GM23338 (cell line): ENCODE measurements around the gene CPNE6. TPM values are rescaled to one million over a fixed set of nuclear protein-coding genes. Genes with fewer than 3 reads are reported as not detected.

Experiments
- ATAC-seq: fragments of 200-7000 bp; cut with Tn5 transposase; 3 replicates; pipeline ENCODE4 v1.9.1; 2020
- DNase-seq: peaks from one replicate; pipeline ENCODE4 v3.0.0-alpha.2; 2015; ENCODE audit warnings: low spot score
- H2AFZ ChIP-seq: fragments of 200-600 bp; sonication (generic); 2 replicates; pipeline ENCODE4 v1.8.0; 2016; ENCODE audit warnings: antibody characterized with exemption, mild to moderate bottlenecking, moderate library complexity
- H3F3A ChIP-seq: fragments of 200-600 bp; sonication (generic); replicated peaks from 2 replicates; pipeline ENCODE4 v1.8.0; 2017; ENCODE audit warnings: antibody characterized with exemption, mixed run types, low read depth
- H3K27ac ChIP-seq: fragments of 200-600 bp; sonication (generic); 2 replicates; pipeline ENCODE4 v1.6.1; 2016; ENCODE audit warnings: low read depth
- H3K27me3 ChIP-seq: fragments of 200-600 bp; sonication (generic); 2 replicates; pipeline ENCODE4 v1.8.0; 2016; ENCODE audit warnings: mild to moderate bottlenecking, mixed run types, moderate library complexity; ENCODE audit not compliant: insufficient read depth
- H3K36me3 ChIP-seq: fragments of 200-600 bp; sonication (generic); 2 replicates; pipeline ENCODE4 v1.8.0; 2016; ENCODE audit warnings: mild to moderate bottlenecking; ENCODE audit not compliant: insufficient read depth
- H3K4me1 ChIP-seq: fragments of 200-600 bp; sonication (generic); 2 replicates; pipeline ENCODE4 v1.8.0; 2016; ENCODE audit warnings: mild to moderate bottlenecking, moderate library complexity; ENCODE audit not compliant: insufficient read depth
- H3K4me2 ChIP-seq: fragments of 200-600 bp; sonication (generic); 2 replicates; pipeline ENCODE4 v1.7.1; 2017; ENCODE audit warnings: mixed run types
- H3K4me3 ChIP-seq: fragments of 200-600 bp; sonication (generic); 2 replicates; pipeline ENCODE4 v1.6.1; 2016; ENCODE audit warnings: mixed run types
- H3K79me2 ChIP-seq: fragments of 200-600 bp; sonication (generic); replicated peaks from 2 replicates; pipeline ENCODE4 v1.8.0; 2017; ENCODE audit warnings: mild to moderate bottlenecking; ENCODE audit not compliant: insufficient read depth
- H3K9me2 ChIP-seq: fragments of 200-600 bp; sonication (generic); 2 replicates; pipeline ENCODE4 v1.8.0; 2017; ENCODE audit not compliant: insufficient read depth
- H4K20me1 ChIP-seq: fragments of 200-600 bp; sonication (generic); replicated peaks from 2 replicates; pipeline ENCODE4 v1.8.0; 2017; ENCODE audit warnings: mild to moderate bottlenecking; ENCODE audit not compliant: insufficient read depth
- H3K27ac Mint-ChIP-seq: 2 replicates; pipeline ENCODE4 v1.8.0; 2020; ENCODE audit warnings: inconsistent platforms, mild to moderate bottlenecking, moderate library complexity, mixed read lengths
- H3K27me3 Mint-ChIP-seq: 3 replicates; pipeline ENCODE4 v1.8.0; 2022; ENCODE audit warnings: low read depth, mild to moderate bottlenecking, moderate library complexity, mixed read lengths, inconsistent platforms; ENCODE audit not compliant: insufficient read depth, poor library complexity
- H3K36me3 Mint-ChIP-seq: 3 replicates; pipeline ENCODE4 v1.8.0; 2021; ENCODE audit warnings: low read depth, mild to moderate bottlenecking, inconsistent platforms, moderate library complexity, mixed read lengths
- H3K4me1 Mint-ChIP-seq: 3 replicates; pipeline ENCODE4 v1.8.0; 2020; ENCODE audit warnings: mild to moderate bottlenecking, inconsistent platforms, mixed read lengths
- H3K4me3 Mint-ChIP-seq: 3 replicates; pipeline ENCODE4 v1.8.0; 2021; ENCODE audit warnings: moderate library complexity, mild to moderate bottlenecking, inconsistent platforms, mixed read lengths
- H3K9me3 Mint-ChIP-seq: 3 replicates; pipeline ENCODE4 v1.8.0; 2020; ENCODE audit warnings: moderate library complexity, mild to moderate bottlenecking, inconsistent platforms, mixed read lengths
- CREB1 ChIP-seq: fragments of 250-450 bp; sonication (Bioruptor Pico); IDR thresholded peaks from 2 replicates; pipeline ENCODE4 v1.5.0; 2020; ENCODE audit warnings: low read depth, mild to moderate bottlenecking, moderate library complexity
- ETS1 ChIP-seq: IDR thresholded peaks from 2 replicates; pipeline ENCODE4 v1.6.1; 2016; ENCODE audit warnings: antibody characterized with exemption
- EZH2 ChIP-seq: fragments of 200-600 bp; sonication (generic); IDR thresholded peaks from one replicate; pipeline ENCODE4 v1.8.0; 2017; ENCODE audit warnings: antibody characterized with exemption, mild to moderate bottlenecking, low read depth; ENCODE audit not compliant: unreplicated experiment
- EZH2phosphoT487 ChIP-seq: fragments of 200-600 bp; sonication (generic); IDR thresholded peaks from one replicate; pipeline ENCODE4 v1.8.1; 2018; ENCODE audit warnings: antibody characterized with exemption; ENCODE audit not compliant: unreplicated experiment
- POLR2AphosphoS5 ChIP-seq: IDR thresholded peaks from 2 replicates; pipeline ENCODE4 v1.6.1; 2016; ENCODE audit warnings: antibody characterized with exemption, low read depth
- ZNF331 ChIP-seq: fragments of 250-450 bp; sonication (Bioruptor Pico); IDR thresholded peaks from 2 replicates; pipeline ENCODE4 v1.5.0; 2020; ENCODE audit warnings: low read depth, mild to moderate bottlenecking, moderate library complexity
- polyA plus RNA-seq: library from polyadenylated mRNA; unstranded; fragments of >200 nt; fragmentation: Nextera tagmentation; extraction: Ambion mirVana; gene quantifications from 2 replicates; pipeline ENCODE4 v1.2.1, GENCODE V29; 2016
- total RNA-seq: library from RNA; depleted of rRNA; stranded (reverse); fragments of >200 nt; shearing (Covaris generic); gene quantifications from 2 replicates; pipeline ENCODE4 v1.2.3, GENCODE V29; 2014
- TF ChIP-seq, protein P1 (sequence below): fragments of 250-450 bp; sonication (Bioruptor Pico); IDR thresholded peaks from 2 replicates; pipeline ENCODE4 v1.5.0; 2020; ENCODE audit warnings: mild to moderate bottlenecking, moderate library complexity

CPNE6 gene
- total and polyA plus RNA-seq, 2 experiments from 2014 or later = 0.16 TPM; not detected in 1

DNA sequence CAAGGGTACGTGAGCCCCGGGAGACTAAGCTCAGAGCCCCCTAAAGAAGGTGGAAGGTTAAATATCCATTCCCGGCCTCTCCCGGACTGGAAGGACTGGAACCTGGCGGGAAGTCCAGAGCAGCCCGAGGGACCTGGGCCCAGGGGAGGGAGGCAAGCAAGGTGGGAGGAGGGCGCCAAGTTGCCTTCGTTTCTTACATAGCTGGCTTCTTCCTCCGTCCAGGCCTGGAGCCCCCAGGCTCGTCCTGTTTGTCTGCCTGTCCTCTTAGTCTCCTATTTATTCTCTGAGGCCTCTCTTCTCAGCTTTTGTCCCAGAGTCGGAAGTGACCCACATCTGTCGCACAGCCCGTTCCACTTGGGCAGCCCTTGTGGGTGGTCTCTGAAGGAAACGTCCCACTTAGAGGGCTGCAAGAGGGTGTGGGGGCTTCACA, 23.5 kb downstream of the CPNE6 start:
- peak overlapping the region; percentile 100 for H3K4me3 Mint-ChIP-seq

GRCh38 chr14:24095271-24096068, 24.1 kb downstream of the CPNE6 start:
- Histone ChIP-seq H3K4me1 (peaks cover 18% of the 10 kb centered on the region), H2AFZ (no peak overlapping the region), H4K20me1 (peaks cover 5% of the 10 kb centered on the region; the same call in 1 of the 2 replicates), H3K4me3 (peak overlapping the region; percentile 100), H3K79me2 (peaks cover 22% of the 10 kb centered on the region), H3K27me3 (no peaks in the 10 kb centered on the region), H3K36me3 (peaks cover 4% of the 10 kb centered on the region), H3F3A (peaks cover 15% of the 10 kb centered on the region), H3K9me2 (peaks cover 8% of the 10 kb centered on the region), H3K4me2 (peak overlapping the region; percentile 100), H3K27ac (peak overlapping the region; percentile 97)
- H3K27ac Mint-ChIP-seq = peak overlapping the region; percentile 96
- peaks cover 29% of the 10 kb centered on the region for H3K4me1 Mint-ChIP-seq
- DNase-seq (peak; percentile 80), ATAC-seq (peak; percentile 46)
- peak; percentile 90 for TF ChIP-seq POLR2AphosphoS5
- TF ChIP-seq, protein P1, sequence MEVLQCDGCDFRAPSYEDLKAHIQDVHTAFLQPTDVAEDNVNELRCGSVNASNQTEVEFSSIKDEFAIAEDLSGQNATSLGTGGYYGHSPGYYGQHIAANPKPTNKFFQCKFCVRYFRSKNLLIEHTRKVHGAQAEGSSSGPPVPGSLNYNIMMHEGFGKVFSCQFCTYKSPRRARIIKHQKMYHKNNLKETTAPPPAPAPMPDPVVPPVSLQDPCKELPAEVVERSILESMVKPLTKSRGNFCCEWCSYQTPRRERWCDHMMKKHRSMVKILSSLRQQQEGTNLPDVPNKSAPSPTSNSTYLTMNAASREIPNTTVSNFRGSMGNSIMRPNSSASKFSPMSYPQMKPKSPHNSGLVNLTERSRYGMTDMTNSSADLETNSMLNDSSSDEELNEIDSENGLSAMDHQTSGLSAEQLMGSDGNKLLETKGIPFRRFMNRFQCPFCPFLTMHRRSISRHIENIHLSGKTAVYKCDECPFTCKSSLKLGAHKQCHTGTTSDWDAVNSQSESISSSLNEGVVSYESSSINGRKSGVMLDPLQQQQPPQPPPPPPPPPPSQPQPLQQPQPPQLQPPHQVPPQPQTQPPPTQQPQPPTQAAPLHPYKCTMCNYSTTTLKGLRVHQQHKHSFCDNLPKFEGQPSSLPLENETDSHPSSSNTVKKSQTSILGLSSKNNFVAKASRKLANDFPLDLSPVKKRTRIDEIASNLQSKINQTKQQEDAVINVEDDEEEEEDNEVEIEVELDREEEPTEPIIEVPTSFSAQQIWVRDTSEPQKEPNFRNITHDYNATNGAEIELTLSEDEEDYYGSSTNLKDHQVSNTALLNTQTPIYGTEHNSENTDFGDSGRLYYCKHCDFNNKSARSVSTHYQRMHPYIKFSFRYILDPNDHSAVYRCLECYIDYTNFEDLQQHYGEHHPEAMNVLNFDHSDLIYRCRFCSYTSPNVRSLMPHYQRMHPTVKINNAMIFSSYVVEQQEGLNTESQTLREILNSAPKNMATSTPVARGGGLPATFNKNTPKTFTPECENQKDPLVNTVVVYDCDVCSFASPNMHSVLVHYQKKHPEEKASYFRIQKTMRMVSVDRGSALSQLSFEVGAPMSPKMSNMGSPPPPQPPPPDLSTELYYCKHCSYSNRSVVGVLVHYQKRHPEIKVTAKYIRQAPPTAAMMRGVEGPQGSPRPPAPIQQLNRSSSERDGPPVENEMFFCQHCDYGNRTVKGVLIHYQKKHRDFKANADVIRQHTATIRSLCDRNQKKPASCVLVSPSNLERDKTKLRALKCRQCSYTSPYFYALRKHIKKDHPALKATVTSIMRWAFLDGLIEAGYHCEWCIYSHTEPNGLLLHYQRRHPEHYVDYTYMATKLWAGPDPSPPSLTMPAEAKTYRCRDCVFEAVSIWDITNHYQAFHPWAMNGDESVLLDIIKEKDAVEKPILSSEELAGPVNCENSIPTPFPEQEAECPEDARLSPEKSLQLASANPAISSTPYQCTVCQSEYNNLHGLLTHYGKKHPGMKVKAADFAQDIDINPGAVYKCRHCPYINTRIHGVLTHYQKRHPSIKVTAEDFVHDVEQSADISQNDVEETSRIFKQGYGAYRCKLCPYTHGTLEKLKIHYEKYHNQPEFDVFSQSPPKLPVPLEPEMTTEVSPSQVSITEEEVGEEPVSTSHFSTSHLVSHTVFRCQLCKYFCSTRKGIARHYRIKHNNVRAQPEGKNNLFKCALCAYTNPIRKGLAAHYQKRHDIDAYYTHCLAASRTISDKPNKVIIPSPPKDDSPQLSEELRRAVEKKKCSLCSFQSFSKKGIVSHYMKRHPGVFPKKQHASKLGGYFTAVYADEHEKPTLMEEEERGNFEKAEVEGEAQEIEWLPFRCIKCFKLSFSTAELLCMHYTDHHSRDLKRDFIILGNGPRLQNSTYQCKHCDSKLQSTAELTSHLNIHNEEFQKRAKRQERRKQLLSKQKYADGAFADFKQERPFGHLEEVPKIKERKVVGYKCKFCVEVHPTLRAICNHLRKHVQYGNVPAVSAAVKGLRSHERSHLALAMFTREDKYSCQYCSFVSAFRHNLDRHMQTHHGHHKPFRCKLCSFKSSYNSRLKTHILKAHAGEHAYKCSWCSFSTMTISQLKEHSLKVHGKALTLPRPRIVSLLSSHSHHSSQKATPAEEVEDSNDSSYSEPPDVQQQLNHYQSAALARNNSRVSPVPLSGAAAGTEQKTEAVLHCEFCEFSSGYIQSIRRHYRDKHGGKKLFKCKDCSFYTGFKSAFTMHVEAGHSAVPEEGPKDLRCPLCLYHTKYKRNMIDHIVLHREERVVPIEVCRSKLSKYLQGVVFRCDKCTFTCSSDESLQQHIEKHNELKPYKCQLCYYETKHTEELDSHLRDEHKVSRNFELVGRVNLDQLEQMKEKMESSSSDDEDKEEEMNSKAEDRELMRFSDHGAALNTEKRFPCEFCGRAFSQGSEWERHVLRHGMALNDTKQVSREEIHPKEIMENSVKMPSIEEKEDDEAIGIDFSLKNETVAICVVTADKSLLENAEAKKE (CRISPR knock-in tag) = no peak
- H3K9me3 Mint-ChIP-seq = peaks cover 3% of the 10 kb centered on the region; the same call in 2 of the 3 replicates
- H3K27me3 Mint-ChIP-seq = peaks cover 24% of the 10 kb centered on the region
- H3K36me3 Mint-ChIP-seq = peaks cover 63% of the 10 kb centered on the region
- H3K4me3 Mint-ChIP-seq = peak overlapping the region; percentile 100

More for the DNA sequence above, 23.5 kb downstream of the CPNE6 start:
- 0 out of 2 replicates have a peak overlapping the region, but pooled peaks have one; percentile 23 for H2AFZ ChIP-seq
- peaks cover 18% of the 10 kb centered on the region for H3K4me1 ChIP-seq
- Mint-ChIP-seq H3K4me1 (peaks cover 33% of the 10 kb centered on the region), H3K27me3 (peaks cover 24% of the 10 kb centered on the region), H3K36me3 (peaks cover 57% of the 10 kb centered on the region), H3K9me3 (peaks cover 3% of the 10 kb centered on the region; the same call in 2 of the 3 replicates), H3K27ac (peak overlapping the region; percentile 96)
- peak; percentile 0 for ATAC-seq
- H3K36me3 ChIP-seq = no peaks in the 10 kb centered on the region
- TF ChIP-seq EZH2phosphoT487 (no peak), ETS1 (no peak), ZNF331 (CRISPR knock-in tag) (no peak), CREB1 (CRISPR knock-in tag) (no peak), POLR2AphosphoS5 (no peak), EZH2 (no peak)
- peak overlapping the region; percentile 100 for H3K4me3 ChIP-seq
- H4K20me1 ChIP-seq = peaks cover 5% of the 10 kb centered on the region; the same call in 1 of the 2 replicates
- peaks cover 15% of the 10 kb centered on the region for H3F3A ChIP-seq
- peaks cover 8% of the 10 kb centered on the region for H3K9me2 ChIP-seq
- peak; percentile 30 for DNase-seq
- H3K79me2 ChIP-seq = peaks cover 22% of the 10 kb centered on the region
- peak overlapping the region; percentile 100 for H3K4me2 ChIP-seq
- peak overlapping the region; percentile 97 for H3K27ac ChIP-seq
- H3K27me3 ChIP-seq = no peaks in the 10 kb centered on the region
